GM12878 (cell line): ENCODE measurements around the gene LMF1. TPM values are rescaled to one million over a fixed set of nuclear protein-coding genes. Genes with fewer than 3 reads are reported as not detected.

Source experiments
- ATAC-seq: fragments of 200-7000 bp; cut with Tn5 transposase; 3 replicates; pipeline ENCODE4 v1.9.1; 2020; ENCODE audit warnings: mild to moderate bottlenecking, moderate library complexity
- BruUV-seq: library from RNA; stranded (reverse); fragments of 400-500 nt; replicated peaks from 2 replicates; lab custom pipeline; 2021; lab: Mats Ljungman, UMichigan
- CTCF ChIA-PET: fragments of 300-600 bp; sonication (Branson Sonifier 250); formaldehyde crosslinking; extraction: SDS; loops from one replicate; lab custom pipeline; 2021; ENCODE audit warnings: inconsistent platforms; lab: Yijun Ruan, JAX
- POLR2A ChIA-PET: fragments of 350-600 bp; formaldehyde crosslinking; extraction: SDS; loops from one replicate; lab custom pipeline; 2021; ENCODE audit warnings: inconsistent platforms; lab: Charles Lee
- RAD21 ChIA-PET: fragments of 300-600 bp; sonication (Branson Sonifier 250); formaldehyde crosslinking; loops from one replicate; lab custom pipeline; 2023; ENCODE audit warnings: antibody characterized with exemption; ENCODE audit not compliant: unreplicated experiment; lab: Charles Lee
- SMC1A ChIA-PET: fragments of 300-600 bp; sonication (Branson Sonifier 250); formaldehyde crosslinking; loops from one replicate; lab custom pipeline; 2023; ENCODE audit not compliant: unreplicated experiment, uncharacterized antibody; lab: Charles Lee
- DNase-seq: peaks from one replicate; pipeline ENCODE4 v3.0.0-alpha.2; 2011; ENCODE audit warnings: low read depth, low spot score
- FAIRE-seq: peaks from 3 replicates; lab custom pipeline; 2011; peaks lifted over from hg19 to GRCh38; lab: Jason Lieb, UNC
- H2AFZ ChIP-seq: 2 replicates; pipeline ENCODE4 v1.6.0; 2011; ENCODE audit warnings: low read depth, low read length, control low read depth; ENCODE audit not compliant: control insufficient read depth
- H3K27ac ChIP-seq: 2 replicates; pipeline ENCODE4 v1.5.1; 2011; ENCODE audit warnings: control low read depth; ENCODE audit not compliant: control insufficient read depth, insufficient read depth
- H3K27me3 ChIP-seq, 2 experiments: replicated peaks in 1 of 2; 2 replicates each; pipeline versions ENCODE4 v1.6.0 to v1.6.1; 2011; ENCODE audit warnings: low read length in 1 of 2; ENCODE audit not compliant: control insufficient read depth in 2 of 2, insufficient read depth in 2 of 2
- H3K36me3 ChIP-seq, 2 experiments: 2 replicates each; pipeline ENCODE4 v1.5.1; 2011; ENCODE audit warnings: low read length in 1 of 2; ENCODE audit not compliant: control insufficient read depth in 2 of 2, insufficient read depth in 2 of 2
- H3K4me1 ChIP-seq: 2 replicates; pipeline ENCODE4 v1.6.1; 2011; ENCODE audit warnings: mild to moderate bottlenecking, low read length, moderate library complexity, mixed read lengths; ENCODE audit not compliant: control insufficient read depth, insufficient read depth
- H3K4me2 ChIP-seq: 2 replicates; pipeline ENCODE4 v1.6.0; 2011; ENCODE audit warnings: control low read depth; ENCODE audit not compliant: control insufficient read depth, insufficient read depth
- H3K4me3 ChIP-seq: fragments of 200-600 bp; sonication (generic); 2 replicates; pipeline ENCODE4 v1.5.1; 2016
- H3K79me2 ChIP-seq: 2 replicates; pipeline ENCODE4 v1.6.0; 2011; ENCODE audit warnings: low read length; ENCODE audit not compliant: control insufficient read depth, insufficient read depth
- H3K9ac ChIP-seq: 2 replicates; pipeline ENCODE4 v1.8.0; 2011; ENCODE audit warnings: low read length, control low read depth, mixed read lengths; ENCODE audit not compliant: control insufficient read depth, insufficient read depth
- H3K9me3 ChIP-seq: replicated peaks from 3 replicates; pipeline ENCODE4 v1.5.1; 2011; ENCODE audit warnings: mild to moderate bottlenecking, low read length; ENCODE audit not compliant: control insufficient read depth, insufficient read depth
- H4K20me1 ChIP-seq: 2 replicates; pipeline ENCODE4 v1.6.0; 2011; ENCODE audit not compliant: control insufficient read depth, insufficient read depth
- BMI1 ChIP-seq: fragments of 450-650 bp; IDR thresholded peaks from 2 replicates; pipeline ENCODE4 v1.6.1; 2016; ENCODE audit warnings: mild to moderate bottlenecking, moderate library complexity, borderline replicate concordance
- CHD1 ChIP-seq: IDR thresholded peaks from 2 replicates; pipeline ENCODE4 v1.6.1; 2012; ENCODE audit warnings: low read depth, low read length, improper control_type of control experiment
- JUNB ChIP-seq: IDR thresholded peaks from 2 replicates; pipeline ENCODE4 v1.6.1; 2016; ENCODE audit warnings: antibody characterized with exemption, mild to moderate bottlenecking
- POLR2A ChIP-seq: IDR thresholded peaks from 2 replicates; pipeline ENCODE4 v1.6.1; 2011; ENCODE audit warnings: low read depth, mild to moderate bottlenecking, low read length
- SUZ12 ChIP-seq: fragments of 200-600 bp; sonication (generic); IDR thresholded peaks from one replicate; pipeline ENCODE4 v1.6.1; 2018; ENCODE audit warnings: antibody characterized with exemption, mild to moderate bottlenecking; ENCODE audit not compliant: unreplicated experiment
- WGBS: methylation state at CpG from one replicate; pipeline ENCODE4 v1.1.6; 2016; ENCODE audit warnings: low lambda C conversion rate; ENCODE audit not compliant: insufficient replicate concordance, insufficient coverage; ENCODE audit errors: missing lambda C conversion rate; 5-methylcytosine and 5-hydroxymethylcytosine counted together
- in situ Hi-C: fragments of 300-500 bp; cut with MboI; formaldehyde crosslinking; loops from 9 replicates; pipeline ENCODE4 v1.14.3; 2018; ENCODE audit warnings: mixed read lengths
- intact Hi-C: fragments of 100-400 bp; cut with micrococcal nuclease; formaldehyde crosslinking; loops from one replicate; pipeline ENCODE4 v1.14.2; 2022; ENCODE audit not compliant: unreplicated experiment
- polyA plus RNA-seq, 11 experiments: library from polyadenylated mRNA; depleted of rRNA in 4 of 11; unstranded in 6 of 11; stranded (reverse) in 5 of 11; fragments of >200 nt; fragmentation: Nextera tagmentation in 4 of 11; fragmentation: Illumina TruSeq in 1 of 11; extraction: Ambion mirVana in 4 of 11; extraction: Trizol in 1 of 11; gene quantifications; 1 replicate in 1 of 11; 2 replicates in 10 of 11; pipeline versions ENCODE4 v1.2.1 to v1.2.3, GENCODE V29; 2011 to 2016; ENCODE audit warnings: inconsistent platforms in 2 of 11, missing spikeins in 2 of 11, low read depth in 1 of 11
- total RNA-seq, 4 experiments: library from RNA; depleted of rRNA in 3 of 4; stranded (reverse); fragments of >200 nt in 3 of 4; fragmentation: Illumina TruSeq in 1 of 4; extraction: Trizol in 1 of 4; gene quantifications; 2 replicates each; pipeline versions ENCODE4 v1.2.1 to v1.2.3, GENCODE V29; 2013 to 2021
- TF ChIP-seq, protein P1 (sequence below): fragments of 450-650 bp; formaldehyde crosslinking; IDR thresholded peaks from 2 replicates; pipeline ENCODE4 v1.4.0; 2020; ENCODE audit warnings: mild to moderate bottlenecking, moderate library complexity

Gene LMF1
- total and polyA plus RNA-seq, 10 of the 15 experiments (the other 5 are each of a cell fraction or from before 2014, with no cell fraction given): 0.18 to 3.2 (median 1.4) TPM; not detected in 1

DNA sequence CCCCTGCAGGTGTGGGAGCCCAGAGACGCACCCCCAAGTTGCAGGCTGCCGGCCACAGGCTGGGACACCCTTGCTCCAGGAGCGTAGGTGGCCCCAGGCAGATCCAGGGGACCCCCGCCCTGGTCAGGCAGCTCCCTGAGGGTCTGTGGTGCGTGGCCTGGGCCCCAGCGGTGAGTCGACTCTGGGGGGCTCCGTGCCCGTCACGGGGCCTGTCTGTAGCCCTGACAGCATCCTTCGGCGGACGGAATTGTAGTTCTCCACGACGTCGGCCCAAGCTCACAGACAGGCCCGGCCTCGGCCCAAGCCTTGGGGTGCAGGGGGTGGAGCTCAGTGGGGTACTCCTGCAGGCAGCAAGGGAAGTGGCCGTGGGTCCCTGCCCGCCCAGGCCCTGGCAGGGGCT is 82.9 kb downstream of the LMF1 start:
- Histone ChIP-seq H3K27ac (no peak overlapping the region), H3K79me2 (no peaks in the 10 kb centered on the region), H2AFZ (no peak overlapping the region), H3K27me3 (no peaks in the 10 kb centered on the region), H3K4me1 (no peaks in the 10 kb centered on the region), H3K4me2 (no peak overlapping the region), H4K20me1 (no peaks in the 10 kb centered on the region), H3K36me3 (no peaks in the 10 kb centered on the region), H3K9me3 (no peaks in the 10 kb centered on the region; the same call in 1 of the 3 replicates), H3K4me3 (no peak overlapping the region), H3K9ac (no peak overlapping the region)
- ChIA-PET POLR2A (no interaction called here), CTCF (no interaction called here), SMC1A (no interaction called here), RAD21 (no interaction called here)
- WGBS: 63% methylated on average over 12 of the region's 20 CpGs
- BruUV-seq: no TSS peak
- intact Hi-C loops: no loop called here
- no peak for FAIRE-seq
- ATAC-seq: no peak
- in situ Hi-C loops: no loop called here
- no peak for TF ChIP-seq BMI1
- TF ChIP-seq, protein P1, sequence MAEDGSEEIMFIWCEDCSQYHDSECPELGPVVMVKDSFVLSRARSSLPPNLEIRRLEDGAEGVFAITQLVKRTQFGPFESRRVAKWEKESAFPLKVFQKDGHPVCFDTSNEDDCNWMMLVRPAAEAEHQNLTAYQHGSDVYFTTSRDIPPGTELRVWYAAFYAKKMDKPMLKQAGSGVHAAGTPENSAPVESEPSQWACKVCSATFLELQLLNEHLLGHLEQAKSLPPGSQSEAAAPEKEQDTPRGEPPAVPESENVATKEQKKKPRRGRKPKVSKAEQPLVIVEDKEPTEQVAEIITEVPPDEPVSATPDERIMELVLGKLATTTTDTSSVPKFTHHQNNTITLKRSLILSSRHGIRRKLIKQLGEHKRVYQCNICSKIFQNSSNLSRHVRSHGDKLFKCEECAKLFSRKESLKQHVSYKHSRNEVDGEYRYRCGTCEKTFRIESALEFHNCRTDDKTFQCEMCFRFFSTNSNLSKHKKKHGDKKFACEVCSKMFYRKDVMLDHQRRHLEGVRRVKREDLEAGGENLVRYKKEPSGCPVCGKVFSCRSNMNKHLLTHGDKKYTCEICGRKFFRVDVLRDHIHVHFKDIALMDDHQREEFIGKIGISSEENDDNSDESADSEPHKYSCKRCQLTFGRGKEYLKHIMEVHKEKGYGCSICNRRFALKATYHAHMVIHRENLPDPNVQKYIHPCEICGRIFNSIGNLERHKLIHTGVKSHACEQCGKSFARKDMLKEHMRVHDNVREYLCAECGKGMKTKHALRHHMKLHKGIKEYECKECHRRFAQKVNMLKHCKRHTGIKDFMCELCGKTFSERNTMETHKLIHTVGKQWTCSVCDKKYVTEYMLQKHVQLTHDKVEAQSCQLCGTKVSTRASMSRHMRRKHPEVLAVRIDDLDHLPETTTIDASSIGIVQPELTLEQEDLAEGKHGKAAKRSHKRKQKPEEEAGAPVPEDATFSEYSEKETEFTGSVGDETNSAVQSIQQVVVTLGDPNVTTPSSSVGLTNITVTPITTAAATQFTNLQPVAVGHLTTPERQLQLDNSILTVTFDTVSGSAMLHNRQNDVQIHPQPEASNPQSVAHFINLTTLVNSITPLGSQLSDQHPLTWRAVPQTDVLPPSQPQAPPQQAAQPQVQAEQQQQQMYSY (CRISPR knock-in tag): no peak
- TF ChIP-seq JUNB: no peak
- no peak for TF ChIP-seq SUZ12
- TF ChIP-seq POLR2A: no peak
- no peak for TF ChIP-seq CHD1
- DNase-seq: no peak
